Retina (tissue), 1 donor: Measurements from ENCODE around the gene TBC1D1.

ENCODE experiments used
- DNase-seq: peaks from one replicate; pipeline ENCODE4 v3.0.0-alpha.2; 2016

The TBC1D1 gene

GRCh38 chr4:37995981-37996775 is 105.3 kb downstream of the TBC1D1 start:
- no peak for DNase-seq

GRCh38 chr4:37998226-37998625 is 107.3 kb downstream of the TBC1D1 start:
- no peak for DNase-seq

GRCh38 chr4:37999000-37999716 is 108.3 kb downstream of the TBC1D1 start:
- DNase-seq: no peak

- no peak for DNase-seq
Measured at GRCh38 chr4:37999965-38000364, 109.1 kb downstream of the TBC1D1 start.

GRCh38 chr4:38001927-38002326 is 111.0 kb downstream of the TBC1D1 start:
- no peak for DNase-seq

GRCh38 chr4:38002451-38003071 is 111.7 kb downstream of the TBC1D1 start:
- no peak for DNase-seq

- no peak for DNase-seq
Measured at GRCh38 chr4:38003102-38003501, 112.2 kb downstream of the TBC1D1 start.

- DNase-seq: no peak
Measured at GRCh38 chr4:38003628-38004027, 112.7 kb downstream of the TBC1D1 start.

GRCh38 chr4:38004062-38004461 is 113.2 kb downstream of the TBC1D1 start:
- DNase-seq: no peak

- DNase-seq: no peak
Measured at GRCh38 chr4:38004887-38005286, 114.0 kb downstream of the TBC1D1 start.

- no peak for DNase-seq
Measured at GRCh38 chr4:38005637-38006036, 114.8 kb downstream of the TBC1D1 start.

- DNase-seq: no peak
Measured at GRCh38 chr4:38007645-38008044, 116.8 kb downstream of the TBC1D1 start.

- peak; percentile 47 for DNase-seq
Measured at GRCh38 chr4:38008571-38009021, 117.7 kb downstream of the TBC1D1 start.

GRCh38 chr4:38009421-38009820 is 118.5 kb downstream of the TBC1D1 start:
- no peak for DNase-seq

- DNase-seq: no peak
Measured at GRCh38 chr4:38009949-38010348, 119.1 kb downstream of the TBC1D1 start.

- no peak for DNase-seq
Measured at GRCh38 chr4:38011511-38012162, 120.8 kb downstream of the TBC1D1 start.

GRCh38 chr4:38013461-38014366 is 122.8 kb downstream of the TBC1D1 start:
- DNase-seq: no peak

- DNase-seq: no peak
Measured at GRCh38 chr4:38014421-38014852, 123.6 kb downstream of the TBC1D1 start.

GRCh38 chr4:38015886-38016515 is 125.1 kb downstream of the TBC1D1 start:
- no peak for DNase-seq

- DNase-seq: no peak
Measured at GRCh38 chr4:38016698-38017097, 125.8 kb downstream of the TBC1D1 start.

GRCh38 chr4:38017609-38018008 is 126.7 kb downstream of the TBC1D1 start:
- DNase-seq: no peak

- DNase-seq: no peak
Measured at GRCh38 chr4:38020386-38020785, 129.5 kb downstream of the TBC1D1 start.
